ENCODE data around the gene SCML2.
"Not testable (repeated sequence)": the region's sequence is repeated elsewhere in the genome, so short reads cannot be mapped to it uniquely, and the experiment has no call there.

Gene SCML2

DNA sequence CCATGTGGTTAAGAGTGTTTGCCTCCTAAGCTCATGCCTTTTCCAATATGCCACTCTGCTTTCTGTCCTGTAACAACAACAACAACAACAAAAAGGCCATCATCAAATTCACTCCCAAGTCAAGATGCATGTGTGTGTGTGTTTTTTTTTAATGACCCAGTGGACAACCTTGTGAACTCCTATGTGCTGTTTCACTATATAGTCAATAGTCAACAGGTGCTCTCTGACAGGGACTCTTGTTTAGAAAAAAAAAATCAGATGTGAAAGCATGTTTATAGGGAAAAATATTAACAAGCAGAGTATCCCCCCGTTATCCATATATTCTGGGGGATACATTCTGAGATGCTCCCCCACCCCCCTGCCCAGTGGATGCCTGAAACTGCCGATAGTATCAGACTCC lies 83.2 kb downstream of the SCML2 start:
- no peak for DNase-seq (ENCODE audit: low spot score)

GRCh38 chrX:18255059-18255458 lies 99.4 kb downstream of the SCML2 start:
- DNase-seq (ENCODE audit: low spot score), result no peak

- no peak for DNase-seq (ENCODE audit: low spot score)
Observed at GRCh38 chrX:18252644-18253359, 101.7 kb downstream of the SCML2 start.

DNA sequence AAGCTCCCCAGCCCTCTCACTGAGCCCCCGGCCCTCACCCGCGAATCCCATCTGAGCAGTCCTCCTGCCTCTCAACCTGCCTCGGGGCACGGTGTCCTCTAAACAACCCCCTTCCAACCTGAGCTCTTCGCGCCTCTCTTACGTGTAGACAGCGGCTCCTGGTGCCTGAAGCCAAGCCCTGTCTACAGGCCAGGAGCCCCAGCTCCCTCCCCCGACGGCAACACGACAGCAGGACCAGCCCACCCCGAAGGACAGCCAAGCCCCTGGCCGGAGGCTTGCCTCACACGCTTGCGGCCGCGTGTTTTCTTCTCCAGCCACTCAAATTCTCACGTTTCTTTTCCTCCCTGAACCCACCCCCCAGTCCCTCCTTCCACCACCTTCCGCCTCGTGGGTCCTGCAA lies 124.8 kb downstream of the SCML2 start:
- DNase-seq (ENCODE audit: low spot score), result not testable (repeated sequence)

DNA sequence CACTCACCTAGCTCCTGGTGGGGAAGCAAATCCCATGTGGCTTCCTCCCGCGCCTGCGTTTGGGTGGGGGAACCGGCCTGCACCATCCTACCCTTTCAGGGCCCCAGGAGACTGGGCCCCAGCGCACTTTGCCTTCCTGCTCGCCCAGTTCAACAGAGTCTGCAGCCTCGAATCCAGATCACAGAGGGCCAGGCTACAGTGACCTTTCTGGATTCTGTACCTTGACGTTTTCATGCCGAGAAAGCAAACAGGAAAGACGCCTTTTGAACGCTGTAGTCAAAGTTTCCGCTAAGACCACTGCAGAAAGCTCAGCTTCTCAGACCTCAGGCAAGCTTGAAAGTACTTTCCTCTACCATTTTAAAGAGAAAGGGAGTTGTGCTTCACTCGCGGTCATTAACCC lies 126.4 kb downstream of the SCML2 start:
- DNase-seq (ENCODE audit: low spot score), result no peak

- DNase-seq (ENCODE audit: low spot score), result no peak
Observed at GRCh38 chrX:18227458-18227857, 127.0 kb downstream of the SCML2 start.

GRCh38 chrX:18220786-18221185 lies 133.7 kb downstream of the SCML2 start, which contains the start of gene BEND2:
Gene BEND2, minus strand, starts transcription at chrX:18220886. Its CDS starts 136 bp downstream, at chrX:18220750.
- no peak for DNase-seq (ENCODE audit: low spot score)

- DNase-seq (ENCODE audit: low spot score), result no peak
Observed at GRCh38 chrX:18210470-18210869, 144.0 kb downstream of the SCML2 start.

- DNase-seq (ENCODE audit: low spot score), result no peak
Observed at GRCh38 chrX:18206657-18207056, 147.8 kb downstream of the SCML2 start.

- no peak for DNase-seq (ENCODE audit: low spot score)
Observed at GRCh38 chrX:18203631-18204030, 150.9 kb downstream of the SCML2 start.

GRCh38 chrX:18194688-18195087 lies 159.8 kb downstream of the SCML2 start:
- no peak for DNase-seq (ENCODE audit: low spot score)
